HG03103 (cell line): ENCODE data around the gene C1QTNF6.
"Not testable (repeated sequence)": the region's sequence is repeated elsewhere in the genome, so short reads cannot be mapped to it uniquely, and the experiment has no call there.

ENCODE experiments used
- ATAC-seq: cut with Tn5 transposase; IDR thresholded peaks from one replicate; pipeline ENCODE4 v1.9.1; 2021; ENCODE audit warnings: low read depth; ENCODE audit not compliant: unreplicated experiment

C1QTNF6 gene

DNA sequence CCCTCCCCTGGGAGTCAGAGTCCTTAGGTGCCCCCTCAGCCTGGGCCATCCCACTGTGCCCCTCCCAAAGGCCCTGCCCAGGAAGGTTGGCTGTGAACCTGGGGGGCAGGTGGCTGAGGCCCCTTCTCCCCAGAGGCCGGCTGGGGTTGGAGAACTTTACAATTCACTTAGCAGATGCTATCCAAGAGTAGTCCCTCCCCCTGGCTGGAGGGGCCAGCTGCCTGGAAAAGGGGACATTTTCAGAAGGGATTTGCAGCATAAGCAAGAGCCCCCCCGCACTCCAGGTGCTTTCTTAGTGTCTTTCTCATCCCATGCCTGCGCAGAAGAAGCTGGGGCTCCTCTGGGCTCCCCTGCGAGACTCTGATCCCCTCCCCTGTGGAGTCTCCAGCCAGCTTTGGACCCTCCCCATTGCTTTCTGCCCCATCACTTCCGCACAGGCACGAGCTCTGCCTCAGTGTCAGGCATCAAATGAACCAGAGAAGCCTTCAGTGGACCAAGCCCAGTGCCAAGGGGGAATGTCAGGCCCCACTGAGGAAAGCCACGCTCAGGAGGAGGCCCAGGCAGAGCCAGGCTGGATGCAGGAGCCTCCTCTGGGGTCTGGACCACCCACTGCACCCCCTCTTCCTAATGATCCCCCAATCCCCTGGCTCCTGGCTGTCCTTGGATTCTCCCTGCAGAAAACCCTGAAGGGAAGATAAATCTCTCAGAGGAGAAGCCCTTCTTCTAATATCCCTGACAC lies 20.5 kb upstream of the C1QTNF6 start:
- ATAC-seq = no peak

GRCh38 chr22:37207981-37208380 lies 19.9 kb upstream of the C1QTNF6 start:
- no peak for ATAC-seq

DNA sequence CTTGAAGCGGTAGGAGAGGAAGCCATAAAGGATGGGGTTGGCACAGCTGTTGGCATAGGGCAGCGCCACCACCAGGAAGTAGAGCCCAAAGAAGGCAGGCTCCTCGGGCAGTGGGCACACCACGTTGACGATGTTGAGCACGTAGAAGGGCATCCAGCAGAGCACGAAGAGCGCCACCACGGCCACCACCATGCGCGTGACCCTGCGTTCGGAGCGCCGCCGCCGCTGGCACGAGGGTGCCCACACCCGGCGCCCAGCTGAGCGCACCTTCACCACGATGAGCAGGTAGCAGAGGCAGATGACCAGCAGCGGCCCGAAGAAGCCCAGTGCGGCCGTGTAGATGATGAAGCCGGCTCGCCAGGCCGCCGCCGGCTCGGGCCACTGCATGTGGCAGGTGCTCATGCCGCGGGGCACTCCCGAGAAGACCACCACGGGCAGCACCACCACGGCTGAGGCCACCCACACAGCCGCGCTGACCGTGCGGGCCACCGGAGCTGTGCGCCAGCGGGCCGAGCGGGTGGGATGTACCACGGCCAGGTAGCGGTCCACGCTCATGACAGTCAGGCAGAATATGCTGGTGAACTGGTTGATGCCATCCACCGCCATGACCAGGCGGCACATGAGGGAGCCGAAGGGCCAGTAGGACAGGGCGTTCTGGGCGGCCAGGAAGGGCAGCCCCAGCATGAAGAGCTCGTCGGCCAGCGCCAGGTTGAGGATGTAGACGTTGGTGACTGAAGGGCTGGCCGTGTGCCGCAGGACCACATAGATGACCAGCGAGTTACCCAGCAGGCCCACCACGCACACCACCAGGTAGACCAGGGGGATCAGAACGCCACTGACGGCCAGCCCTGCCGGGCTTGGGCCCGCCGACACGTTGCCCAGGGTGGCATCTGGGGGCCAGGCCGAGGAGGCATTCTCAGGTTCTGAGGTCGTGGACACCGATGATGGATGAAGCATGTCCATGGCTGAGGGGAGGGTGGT lies 19.1 kb upstream of the C1QTNF6 start:
- ATAC-seq = no peak

DNA sequence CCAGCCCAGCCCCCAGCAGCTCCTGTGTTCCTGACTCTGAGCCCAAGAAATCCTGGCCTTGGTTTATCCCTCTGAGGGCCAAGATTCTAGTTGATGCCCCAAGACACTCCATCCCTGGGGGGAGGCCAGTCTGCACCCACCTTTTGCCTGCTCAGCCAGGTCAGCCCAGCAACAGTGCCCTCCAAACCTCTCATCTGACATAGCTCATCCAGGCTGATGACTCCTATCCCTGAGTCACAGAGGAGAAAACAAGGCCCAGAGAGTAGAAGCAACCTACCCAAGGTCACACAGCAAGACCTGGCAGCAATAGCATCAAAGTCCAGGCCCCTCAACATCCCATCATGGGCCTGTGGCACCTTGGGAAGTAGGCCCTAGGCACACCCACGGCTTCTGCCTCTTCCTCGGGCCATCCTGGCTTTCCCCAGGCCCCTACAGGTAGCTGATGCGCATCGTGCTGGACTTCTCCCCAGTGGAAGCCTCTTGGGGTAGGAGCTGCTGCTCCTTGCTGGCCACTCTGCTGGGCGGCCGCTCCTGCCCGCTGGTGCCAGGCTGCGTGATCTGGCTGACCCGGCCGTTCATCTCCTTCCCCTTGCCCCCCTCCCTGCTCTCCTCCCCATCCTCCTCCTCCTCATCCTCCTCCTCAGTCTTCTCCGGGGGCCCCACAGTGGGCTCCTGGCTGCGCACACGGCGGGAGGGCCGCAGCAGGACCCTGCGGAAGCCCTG lies 18.2 kb upstream of the C1QTNF6 start:
- no peak for ATAC-seq

DNA sequence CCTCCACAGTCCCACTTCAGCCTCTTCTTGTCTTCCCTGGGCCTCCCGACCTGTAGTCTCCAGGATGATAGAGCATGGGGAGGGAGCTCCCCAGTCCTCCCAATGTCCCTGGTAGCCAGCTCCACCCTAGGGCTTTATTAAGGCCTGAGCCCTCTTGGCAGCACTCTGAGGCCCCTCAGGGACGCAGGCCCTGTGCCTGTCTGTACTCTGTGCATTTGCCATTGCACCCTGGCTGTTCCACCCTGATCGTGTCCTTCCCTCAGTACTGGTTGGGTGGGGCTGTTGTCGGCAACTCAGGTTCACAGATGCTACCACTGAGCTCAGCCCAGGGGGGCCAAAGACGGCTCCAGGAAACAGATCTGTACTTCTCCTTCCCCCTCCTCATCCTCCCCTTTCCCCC lies 17.0 kb upstream of the C1QTNF6 start:
- no peak for ATAC-seq

DNA sequence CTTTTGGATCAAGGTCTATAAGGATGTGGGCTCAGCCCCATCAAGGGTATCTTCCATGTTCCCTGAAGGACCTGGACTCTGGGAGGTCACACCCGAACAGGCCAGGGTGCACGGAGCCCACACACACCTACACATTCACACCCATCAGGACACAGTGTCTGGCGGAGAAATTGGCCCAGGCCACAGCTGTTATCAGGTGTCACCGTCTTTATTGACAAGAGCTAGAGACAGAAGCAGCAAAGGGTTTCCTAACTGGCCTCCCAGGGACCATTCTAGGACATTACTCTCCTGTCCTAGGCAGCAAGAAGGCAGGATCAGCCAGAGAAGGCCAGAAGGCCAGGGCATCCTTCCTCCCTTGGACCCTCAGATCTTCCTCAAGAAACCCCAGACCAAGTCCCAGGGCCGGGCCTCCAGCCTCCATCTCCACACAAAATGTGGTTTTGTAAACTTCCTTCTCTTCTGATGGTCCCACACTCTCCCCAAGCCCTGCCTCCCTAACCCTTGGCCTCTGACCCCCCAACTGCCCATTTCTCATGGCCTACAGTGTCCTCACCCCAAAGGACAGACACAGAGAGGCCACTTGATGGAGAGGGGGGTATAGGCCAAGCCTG lies 16.1 kb upstream of the C1QTNF6 start:
- ATAC-seq = no peak

GRCh38 chr22:37203354-37204044 lies 15.5 kb upstream of the C1QTNF6 start:
- ATAC-seq = no peak

GRCh38 chr22:37202716-37203115 lies 14.7 kb upstream of the C1QTNF6 start:
- no peak for ATAC-seq

DNA sequence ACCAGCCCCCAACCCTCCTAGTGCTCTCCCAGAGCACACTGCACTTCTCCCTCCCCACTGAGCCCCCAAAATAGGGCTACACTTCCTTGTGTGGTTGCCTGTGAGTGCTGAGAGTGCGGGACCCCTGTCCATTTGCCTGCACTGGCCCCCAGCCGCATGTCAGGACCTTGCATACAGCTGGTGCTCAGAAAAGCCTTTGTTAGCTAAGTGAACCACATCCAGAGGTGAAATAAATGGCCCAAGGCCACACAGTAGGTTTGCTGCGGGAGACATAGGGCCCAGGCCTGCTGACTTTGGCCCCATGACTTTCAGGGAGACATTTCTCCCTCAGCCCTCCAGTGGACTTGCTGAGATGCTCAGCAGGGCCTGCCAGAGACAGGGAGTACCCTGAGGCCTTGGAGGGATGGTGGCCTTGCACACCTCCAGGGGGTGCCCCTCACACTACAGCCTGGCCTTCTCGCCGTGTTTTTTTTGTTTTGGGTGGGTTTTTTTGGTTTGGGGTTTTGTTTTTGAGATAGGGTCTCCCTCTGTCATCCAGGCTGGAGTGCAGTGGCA lies 14.0 kb upstream of the C1QTNF6 start:
- ATAC-seq = no peak

DNA sequence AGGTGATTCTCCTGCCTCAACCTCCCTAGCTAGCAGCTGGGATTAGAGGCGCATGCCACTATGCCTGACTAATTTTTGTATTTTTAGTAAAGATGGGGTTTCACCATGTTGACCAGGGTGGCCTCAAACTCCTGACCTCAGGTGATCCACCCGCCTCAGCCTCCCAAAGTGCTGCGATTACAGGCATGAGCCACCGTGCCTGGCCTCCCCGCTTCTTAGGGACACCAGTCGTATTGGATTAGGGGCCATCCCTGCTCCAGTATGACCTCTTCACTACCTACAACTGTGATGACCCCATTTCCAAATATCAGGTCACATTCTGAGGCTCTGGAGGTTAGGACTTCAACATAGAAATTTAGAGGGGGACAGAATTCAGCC lies 13.4 kb upstream of the C1QTNF6 start:
- ATAC-seq = not testable (repeated sequence)

DNA sequence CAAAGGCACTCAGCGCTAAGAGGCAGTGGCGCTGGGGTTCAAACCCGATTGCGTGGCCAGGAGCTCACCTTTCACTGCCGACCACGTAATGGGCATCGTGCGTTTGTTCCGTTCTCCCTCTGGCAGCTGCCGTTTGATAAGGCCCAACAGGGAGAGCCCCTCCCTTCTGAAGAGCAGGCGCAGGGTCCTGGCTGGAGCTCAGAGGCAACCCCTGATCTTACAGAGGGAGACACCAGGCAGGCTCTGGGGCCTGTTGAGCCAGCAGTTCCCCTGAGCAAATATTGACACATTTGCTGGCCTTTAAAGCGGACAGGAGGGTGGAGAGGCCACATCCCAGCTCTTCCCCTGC lies 11.7 kb upstream of the C1QTNF6 start:
- ATAC-seq = no peak

DNA sequence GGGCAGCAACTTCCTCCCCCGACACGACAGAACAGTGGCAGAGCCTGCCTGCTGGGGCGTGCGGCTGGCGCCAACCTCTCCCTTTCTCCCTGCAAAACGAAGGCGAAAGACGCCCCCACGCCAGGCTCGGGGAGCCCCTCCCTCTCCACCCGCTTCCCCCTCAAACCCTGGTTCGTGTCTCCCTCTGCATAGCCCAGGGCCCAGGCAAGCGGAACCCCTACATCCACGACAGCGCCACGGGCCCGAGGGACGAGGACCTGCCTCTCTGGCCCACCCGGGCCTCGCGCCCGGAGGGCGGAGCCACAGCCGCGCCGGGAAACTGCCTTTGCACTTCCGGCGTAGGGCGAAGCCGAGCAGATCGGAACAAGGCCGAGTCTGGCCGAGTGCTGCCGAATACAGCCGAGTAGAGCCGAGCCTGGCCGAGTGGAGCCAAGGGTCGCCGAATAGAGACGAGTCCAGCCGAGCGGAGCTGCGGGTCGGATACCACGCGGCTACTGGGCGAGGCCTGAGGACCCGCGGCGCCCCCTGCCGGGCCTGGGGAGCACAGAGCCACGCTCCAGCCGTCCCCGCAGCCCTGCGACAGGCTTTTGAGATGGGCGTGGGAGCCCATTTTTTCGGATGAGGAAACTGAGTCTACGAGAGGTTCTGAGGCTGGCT lies 11.2 kb upstream of the C1QTNF6 start:
- ATAC-seq = peak; percentile 86

- ATAC-seq = no peak
Measured at GRCh38 chr22:37198258-37199102, 10.4 kb upstream of the C1QTNF6 start.

- ATAC-seq = no peak
Measured at GRCh38 chr22:37197451-37198257, 9.6 kb upstream of the C1QTNF6 start.

DNA sequence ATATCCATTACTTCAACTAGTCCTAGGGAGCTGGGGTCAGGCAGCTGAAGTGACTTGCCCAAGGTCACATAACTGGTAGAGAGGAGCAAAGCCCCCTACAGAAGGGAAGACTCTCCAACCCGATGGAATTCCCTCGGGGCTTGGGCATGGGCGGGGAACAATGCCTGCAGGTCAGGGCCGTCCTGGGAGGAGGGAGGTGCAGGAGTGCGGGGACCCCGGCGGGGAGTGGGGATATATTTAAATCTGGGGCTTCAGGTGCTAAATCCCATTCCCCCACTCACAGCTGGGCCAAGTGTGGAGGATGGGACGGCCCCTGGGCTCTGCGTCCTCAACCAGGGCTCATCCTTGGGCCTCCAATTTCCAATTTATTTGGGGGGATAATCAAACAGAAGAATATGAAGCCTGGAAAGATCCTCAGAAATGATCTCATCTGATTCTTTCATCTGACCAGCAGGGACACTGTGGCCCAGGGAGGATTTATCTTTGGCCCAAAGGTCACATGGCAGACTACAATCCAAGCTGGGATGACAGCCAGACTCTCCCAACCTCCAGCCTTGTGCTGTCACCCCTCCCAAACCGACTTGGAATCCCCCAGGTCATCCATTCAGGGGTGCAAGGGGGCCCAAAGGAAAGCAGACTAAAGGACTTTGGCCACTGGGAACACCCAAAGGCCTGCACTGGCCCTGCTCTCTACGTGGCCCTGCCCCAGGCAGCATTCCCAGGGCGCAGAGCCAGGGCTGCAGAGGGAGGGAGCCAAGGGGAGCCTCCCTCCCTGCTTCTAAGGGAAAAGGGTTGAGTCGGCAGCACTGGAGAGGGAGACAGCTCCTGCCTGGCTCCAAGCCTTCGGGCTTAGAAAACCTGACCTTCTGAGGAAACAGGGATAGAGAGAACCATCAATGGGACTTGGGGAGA lies 8.7 kb upstream of the C1QTNF6 start:
- no peak for ATAC-seq

- no peak for ATAC-seq
Measured at GRCh38 chr22:37195921-37196320, 7.9 kb upstream of the C1QTNF6 start.

DNA sequence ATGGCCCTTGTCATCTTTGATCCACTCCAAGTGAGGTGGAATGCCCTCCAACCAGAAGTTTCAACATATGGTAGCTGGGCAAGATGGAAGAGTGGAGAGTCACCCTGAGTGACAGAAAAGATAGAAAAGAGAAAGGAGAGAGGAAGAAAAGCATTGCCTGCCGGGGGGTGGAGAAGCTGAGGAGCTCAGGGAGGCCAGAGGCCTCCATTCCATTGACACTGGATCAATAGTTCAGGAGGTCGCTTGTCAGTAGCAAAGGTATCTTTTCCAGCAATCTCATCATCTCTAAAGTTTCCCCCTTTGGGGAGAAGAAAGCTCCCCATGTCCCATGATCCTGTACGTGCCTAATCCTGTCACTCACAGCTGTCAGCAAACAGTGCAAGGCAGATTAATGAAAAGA lies 6.7 kb upstream of the C1QTNF6 start:
- no peak for ATAC-seq
